A673 (cell line): ENCODE measurements around the gene BEX4.

Experiments
- EZH2 ChIP-seq: fragments of 200-600 bp; sonication (generic); IDR thresholded peaks from 2 replicates; pipeline ENCODE4 v1.6.1; 2017; ENCODE audit warnings: borderline replicate concordance, low read depth, mild to moderate bottlenecking, mixed read lengths, antibody characterized with exemption, low read length; ENCODE audit not compliant: poor library complexity, severe bottlenecking
- TF ChIP-seq, protein P1 (sequence below): fragments of 300-800, 200-600 bp; sonication (generic); conservative IDR thresholded peaks from 2 replicates; pipeline ENCODE4 v1.5.1; 2017; ENCODE audit warnings: low read depth, mild to moderate bottlenecking, antibody characterized with exemption, low read length, moderate library complexity, mixed read lengths

DNA sequence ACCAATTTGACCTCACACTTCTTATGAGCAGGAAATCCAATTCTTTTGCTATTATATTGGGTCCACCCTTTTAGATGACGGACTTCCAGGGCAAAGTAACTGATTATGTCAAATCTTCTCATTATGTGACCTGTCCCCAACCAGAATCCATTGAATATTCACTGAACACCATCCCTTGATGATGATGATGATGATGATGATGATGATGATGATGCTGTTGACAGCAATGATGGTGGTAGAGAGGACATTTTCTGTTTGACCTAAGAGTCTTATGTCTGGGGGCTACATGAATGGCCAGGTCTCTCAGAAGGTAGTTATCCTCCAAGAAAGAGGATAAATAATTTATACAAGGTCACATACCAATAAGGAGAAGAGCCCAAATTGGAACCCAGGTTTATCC, 34.9 kb downstream of the BEX4 start:
- TF ChIP-seq, protein P1, sequence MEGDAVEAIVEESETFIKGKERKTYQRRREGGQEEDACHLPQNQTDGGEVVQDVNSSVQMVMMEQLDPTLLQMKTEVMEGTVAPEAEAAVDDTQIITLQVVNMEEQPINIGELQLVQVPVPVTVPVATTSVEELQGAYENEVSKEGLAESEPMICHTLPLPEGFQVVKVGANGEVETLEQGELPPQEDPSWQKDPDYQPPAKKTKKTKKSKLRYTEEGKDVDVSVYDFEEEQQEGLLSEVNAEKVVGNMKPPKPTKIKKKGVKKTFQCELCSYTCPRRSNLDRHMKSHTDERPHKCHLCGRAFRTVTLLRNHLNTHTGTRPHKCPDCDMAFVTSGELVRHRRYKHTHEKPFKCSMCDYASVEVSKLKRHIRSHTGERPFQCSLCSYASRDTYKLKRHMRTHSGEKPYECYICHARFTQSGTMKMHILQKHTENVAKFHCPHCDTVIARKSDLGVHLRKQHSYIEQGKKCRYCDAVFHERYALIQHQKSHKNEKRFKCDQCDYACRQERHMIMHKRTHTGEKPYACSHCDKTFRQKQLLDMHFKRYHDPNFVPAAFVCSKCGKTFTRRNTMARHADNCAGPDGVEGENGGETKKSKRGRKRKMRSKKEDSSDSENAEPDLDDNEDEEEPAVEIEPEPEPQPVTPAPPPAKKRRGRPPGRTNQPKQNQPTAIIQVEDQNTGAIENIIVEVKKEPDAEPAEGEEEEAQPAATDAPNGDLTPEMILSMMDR, result no peak
- no peak for TF ChIP-seq EZH2
